HepG2 (cell line): ENCODE measurements around the gene NEURL4. TPM values are rescaled to one million over a fixed set of nuclear protein-coding genes. Genes with fewer than 3 reads are reported as not detected.

Experiments used
- ADNP ChIP-seq: sonication (generic); formaldehyde crosslinking; IDR thresholded peaks from 2 replicates; pipeline ENCODE4 v1.4.0; 2020; ENCODE audit warnings: missing genetic modification reagents
- ERF ChIP-seq: IDR thresholded peaks from 2 replicates; pipeline ENCODE4 v1.6.1; 2018; ENCODE audit warnings: missing biosample characterization, missing genetic modification reagents
- HNRNPL ChIP-seq: fragments of 200-400 bp; formaldehyde crosslinking; IDR thresholded peaks from 2 replicates; pipeline ENCODE4 v1.6.1; 2017; ENCODE audit warnings: mild to moderate bottlenecking, low read depth, low read length
- HOXA7 ChIP-seq: sonication (generic); formaldehyde crosslinking; IDR thresholded peaks from 2 replicates; pipeline ENCODE4 v1.8.1; 2022; ENCODE audit warnings: mild to moderate bottlenecking, missing genetic modification reagents, moderate library complexity
- IRF1 ChIP-seq: sonication (generic); formaldehyde crosslinking; IDR thresholded peaks from 2 replicates; pipeline ENCODE4 v1.4.0; 2020; ENCODE audit warnings: low read depth, mild to moderate bottlenecking, missing genetic modification reagents
- JDP2 ChIP-seq: sonication (generic); formaldehyde crosslinking; IDR thresholded peaks from 2 replicates; pipeline ENCODE4 v1.8.1; 2022; ENCODE audit warnings: missing genetic modification reagents, borderline replicate concordance
- NFKBIZ ChIP-seq: IDR thresholded peaks from 2 replicates; pipeline ENCODE4 v1.6.1; 2018; ENCODE audit warnings: missing genetic modification reagents, missing compliant biosample characterization
- NR2F1 ChIP-seq, 2 experiments: fragments of 450-650 bp in 1 of 2; formaldehyde crosslinking in 1 of 2; IDR thresholded peaks; 2 replicates each; pipeline versions ENCODE4 v1.5.0 to v1.6.1; 2016 to 2020; ENCODE audit warnings: mild to moderate bottlenecking in 1 of 2, missing compliant biosample characterization in 1 of 2, missing genetic modification reagents in 1 of 2, moderate library complexity in 1 of 2
- PCBP1 ChIP-seq: fragments of 200-400 bp; formaldehyde crosslinking; IDR thresholded peaks from 2 replicates; pipeline ENCODE4 v1.6.1; 2017; ENCODE audit warnings: mild to moderate bottlenecking, low read depth, low read length, borderline replicate concordance
- TRAFD1 ChIP-seq: sonication (generic); formaldehyde crosslinking; IDR thresholded peaks from 2 replicates; pipeline ENCODE4 v1.5.1; 2020; ENCODE audit warnings: missing genetic modification reagents, mild to moderate bottlenecking, borderline replicate concordance
- ZNF329 ChIP-seq: sonication (generic); formaldehyde crosslinking; IDR thresholded peaks from 2 replicates; pipeline ENCODE4 v1.9.0; 2021; ENCODE audit warnings: low read depth, mild to moderate bottlenecking, missing genetic modification reagents
- ZNF382 ChIP-seq: sonication (generic); formaldehyde crosslinking; IDR thresholded peaks from 2 replicates; pipeline ENCODE4 v1.5.0; 2020; ENCODE audit warnings: missing genetic modification reagents, mild to moderate bottlenecking, borderline replicate concordance
- ZNF605 ChIP-seq: sonication (generic); formaldehyde crosslinking; IDR thresholded peaks from 2 replicates; pipeline ENCODE4 v1.8.0; 2022; ENCODE audit warnings: mild to moderate bottlenecking, missing genetic modification reagents
- polyA plus RNA-seq, 8 experiments: library from polyadenylated mRNA; depleted of rRNA in 3 of 8; stranded (reverse) in 7 of 8; unstranded in 1 of 8; fragments of >200 nt; fragmentation: Illumina TruSeq in 4 of 8; extraction: Trizol in 4 of 8; gene quantifications; 2 replicates each; pipeline versions ENCODE4 v1.2.1 to v1.2.3, GENCODE V29; 2011 to 2016; ENCODE audit warnings: low read depth in 4 of 8, missing spikeins in 1 of 8, mixed read lengths in 1 of 8; ENCODE audit not compliant: insufficient read depth in 1 of 8
- total RNA-seq, 5 experiments: library from RNA; depleted of rRNA; stranded (reverse); fragments of >200 nt; fragmentation: Illumina TruSeq; extraction: Trizol; gene quantifications; 2 replicates each; pipeline ENCODE4 v1.2.3, GENCODE V29; 2016; ENCODE audit warnings: low read depth in 1 of 5
- TF ChIP-seq, protein P1 (sequence below): IDR thresholded peaks from 2 replicates; pipeline ENCODE4 v1.6.1; 2018; ENCODE audit warnings: missing genetic modification reagents
- TF ChIP-seq, protein P2 (sequence below): sonication (generic); formaldehyde crosslinking; IDR thresholded peaks from 2 replicates; pipeline ENCODE4 v1.4.0; 2020; ENCODE audit warnings: missing genetic modification reagents
- TF ChIP-seq, protein P3 (sequence below): sonication (generic); formaldehyde crosslinking; IDR thresholded peaks from 2 replicates; pipeline ENCODE4 v1.8.0; 2022; ENCODE audit warnings: mild to moderate bottlenecking, missing genetic modification reagents; ENCODE audit not compliant: insufficient replicate concordance
- TF ChIP-seq, protein P4 (sequence below): sonication (generic); formaldehyde crosslinking; IDR thresholded peaks from 2 replicates; pipeline ENCODE4 v1.4.0; 2020; ENCODE audit warnings: missing genetic modification reagents, borderline replicate concordance

NEURL4 gene
- total and polyA plus RNA-seq, 2 of the 13 experiments (the other 11 are each of a cell fraction or from before 2014, with no cell fraction given): 14.8 to 15.7 TPM

DNA sequence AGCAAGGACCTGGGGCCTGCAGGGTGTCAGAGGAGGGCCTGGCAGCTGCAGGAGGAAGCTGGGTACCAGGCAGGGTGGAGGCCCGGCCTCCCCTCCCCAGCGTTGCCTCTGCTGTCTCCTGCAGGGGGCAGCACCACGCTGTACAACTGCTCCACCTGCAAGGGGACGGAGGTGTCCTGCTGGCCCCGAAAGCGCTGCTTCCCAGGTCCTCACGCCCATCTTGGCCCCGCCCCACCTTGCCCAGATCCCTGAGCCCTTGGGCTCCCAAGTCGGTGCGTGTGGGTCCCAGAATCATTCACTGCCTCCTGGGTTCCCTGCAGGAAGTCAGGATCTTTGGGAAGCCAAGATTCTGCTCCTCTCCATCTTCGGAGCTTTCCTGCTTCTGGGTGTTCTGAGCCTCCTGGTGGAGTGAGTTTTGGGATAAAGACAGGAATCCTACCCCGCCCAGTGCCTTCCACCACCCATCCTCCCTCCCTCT is 27.0 kb upstream of the NEURL4 start (continued):
- TF ChIP-seq, protein P1, sequence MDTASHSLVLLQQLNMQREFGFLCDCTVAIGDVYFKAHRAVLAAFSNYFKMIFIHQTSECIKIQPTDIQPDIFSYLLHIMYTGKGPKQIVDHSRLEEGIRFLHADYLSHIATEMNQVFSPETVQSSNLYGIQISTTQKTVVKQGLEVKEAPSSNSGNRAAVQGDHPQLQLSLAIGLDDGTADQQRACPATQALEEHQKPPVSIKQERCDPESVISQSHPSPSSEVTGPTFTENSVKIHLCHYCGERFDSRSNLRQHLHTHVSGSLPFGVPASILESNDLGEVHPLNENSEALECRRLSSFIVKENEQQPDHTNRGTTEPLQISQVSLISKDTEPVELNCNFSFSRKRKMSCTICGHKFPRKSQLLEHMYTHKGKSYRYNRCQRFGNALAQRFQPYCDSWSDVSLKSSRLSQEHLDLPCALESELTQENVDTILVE (CRISPR knock-in tag): peak; percentile 50; the same call in 1 of the 2 replicates
- no peak for TF ChIP-seq TRAFD1 (CRISPR knock-in tag)
- no peak for TF ChIP-seq HOXA7 (CRISPR knock-in tag)
- TF ChIP-seq ADNP (CRISPR knock-in tag): no peak
- TF ChIP-seq HNRNPL: peak; percentile 70; the same call in 1 of the 2 replicates
- TF ChIP-seq, protein P2, sequence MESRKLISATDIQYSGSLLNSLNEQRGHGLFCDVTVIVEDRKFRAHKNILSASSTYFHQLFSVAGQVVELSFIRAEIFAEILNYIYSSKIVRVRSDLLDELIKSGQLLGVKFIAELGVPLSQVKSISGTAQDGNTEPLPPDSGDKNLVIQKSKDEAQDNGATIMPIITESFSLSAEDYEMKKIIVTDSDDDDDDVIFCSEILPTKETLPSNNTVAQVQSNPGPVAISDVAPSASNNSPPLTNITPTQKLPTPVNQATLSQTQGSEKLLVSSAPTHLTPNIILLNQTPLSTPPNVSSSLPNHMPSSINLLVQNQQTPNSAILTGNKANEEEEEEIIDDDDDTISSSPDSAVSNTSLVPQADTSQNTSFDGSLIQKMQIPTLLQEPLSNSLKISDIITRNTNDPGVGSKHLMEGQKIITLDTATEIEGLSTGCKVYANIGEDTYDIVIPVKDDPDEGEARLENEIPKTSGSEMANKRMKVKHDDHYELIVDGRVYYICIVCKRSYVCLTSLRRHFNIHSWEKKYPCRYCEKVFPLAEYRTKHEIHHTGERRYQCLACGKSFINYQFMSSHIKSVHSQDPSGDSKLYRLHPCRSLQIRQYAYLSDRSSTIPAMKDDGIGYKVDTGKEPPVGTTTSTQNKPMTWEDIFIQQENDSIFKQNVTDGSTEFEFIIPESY (CRISPR knock-in tag): peak; percentile 34; the same call in 1 of the 2 replicates
- TF ChIP-seq, protein P3, sequence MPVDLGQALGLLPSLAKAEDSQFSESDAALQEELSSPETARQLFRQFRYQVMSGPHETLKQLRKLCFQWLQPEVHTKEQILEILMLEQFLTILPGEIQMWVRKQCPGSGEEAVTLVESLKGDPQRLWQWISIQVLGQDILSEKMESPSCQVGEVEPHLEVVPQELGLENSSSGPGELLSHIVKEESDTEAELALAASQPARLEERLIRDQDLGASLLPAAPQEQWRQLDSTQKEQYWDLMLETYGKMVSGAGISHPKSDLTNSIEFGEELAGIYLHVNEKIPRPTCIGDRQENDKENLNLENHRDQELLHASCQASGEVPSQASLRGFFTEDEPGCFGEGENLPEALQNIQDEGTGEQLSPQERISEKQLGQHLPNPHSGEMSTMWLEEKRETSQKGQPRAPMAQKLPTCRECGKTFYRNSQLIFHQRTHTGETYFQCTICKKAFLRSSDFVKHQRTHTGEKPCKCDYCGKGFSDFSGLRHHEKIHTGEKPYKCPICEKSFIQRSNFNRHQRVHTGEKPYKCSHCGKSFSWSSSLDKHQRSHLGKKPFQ (CRISPR knock-in tag): no peak
- TF ChIP-seq NR2F1 (CRISPR knock-in tag; IDR thresholded peaks at IDR 0.05): no peak
- TF ChIP-seq, protein P4, sequence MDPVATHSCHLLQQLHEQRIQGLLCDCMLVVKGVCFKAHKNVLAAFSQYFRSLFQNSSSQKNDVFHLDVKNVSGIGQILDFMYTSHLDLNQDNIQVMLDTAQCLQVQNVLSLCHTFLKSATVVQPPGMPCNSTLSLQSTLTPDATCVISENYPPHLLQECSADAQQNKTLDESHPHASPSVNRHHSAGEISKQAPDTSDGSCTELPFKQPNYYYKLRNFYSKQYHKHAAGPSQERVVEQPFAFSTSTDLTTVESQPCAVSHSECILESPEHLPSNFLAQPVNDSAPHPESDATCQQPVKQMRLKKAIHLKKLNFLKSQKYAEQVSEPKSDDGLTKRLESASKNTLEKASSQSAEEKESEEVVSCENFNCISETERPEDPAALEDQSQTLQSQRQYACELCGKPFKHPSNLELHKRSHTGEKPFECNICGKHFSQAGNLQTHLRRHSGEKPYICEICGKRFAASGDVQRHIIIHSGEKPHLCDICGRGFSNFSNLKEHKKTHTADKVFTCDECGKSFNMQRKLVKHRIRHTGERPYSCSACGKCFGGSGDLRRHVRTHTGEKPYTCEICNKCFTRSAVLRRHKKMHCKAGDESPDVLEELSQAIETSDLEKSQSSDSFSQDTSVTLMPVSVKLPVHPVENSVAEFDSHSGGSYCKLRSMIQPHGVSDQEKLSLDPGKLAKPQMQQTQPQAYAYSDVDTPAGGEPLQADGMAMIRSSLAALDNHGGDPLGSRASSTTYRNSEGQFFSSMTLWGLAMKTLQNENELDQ: no peak
- no peak for TF ChIP-seq IRF1 (CRISPR knock-in tag)
- TF ChIP-seq JDP2 (CRISPR knock-in tag): no peak
- TF ChIP-seq NFKBIZ (CRISPR knock-in tag): no peak
- no peak for TF ChIP-seq ZNF605 (CRISPR knock-in tag)
- peak; percentile 77; the same call in 1 of the 2 replicates for TF ChIP-seq PCBP1
- TF ChIP-seq ZNF329 (CRISPR knock-in tag): no peak
- no peak for TF ChIP-seq ZNF382 (CRISPR knock-in tag)
- TF ChIP-seq ERF (CRISPR knock-in tag): peak; percentile 73; the same call in 1 of the 2 replicates
